Breast epithelium (tissue), 3 donors: ENCODE data around the gene ADIG.

Experiments used
- CTCF ChIP-seq, 3 donors: fragments of 450-650 bp; IDR thresholded peaks; one replicate each; pipeline ENCODE4 v1.5.1; 2016 to 2017; ENCODE audit warnings: antibody characterized with exemption in 3 of 3, mild to moderate bottlenecking in 3 of 3, moderate library complexity in 3 of 3
- POLR2A ChIP-seq: fragments of 450-650 bp; IDR thresholded peaks from one replicate; pipeline ENCODE4 v1.6.1; 2016; ENCODE audit warnings: antibody characterized with exemption, mild to moderate bottlenecking, moderate library complexity
- POLR2AphosphoS5 ChIP-seq, 3 donors: sonication (generic); formaldehyde crosslinking; IDR thresholded peaks; one replicate each; pipeline ENCODE4 v1.6.1; 2017; ENCODE audit warnings: antibody characterized with exemption in 3 of 3

DNA sequence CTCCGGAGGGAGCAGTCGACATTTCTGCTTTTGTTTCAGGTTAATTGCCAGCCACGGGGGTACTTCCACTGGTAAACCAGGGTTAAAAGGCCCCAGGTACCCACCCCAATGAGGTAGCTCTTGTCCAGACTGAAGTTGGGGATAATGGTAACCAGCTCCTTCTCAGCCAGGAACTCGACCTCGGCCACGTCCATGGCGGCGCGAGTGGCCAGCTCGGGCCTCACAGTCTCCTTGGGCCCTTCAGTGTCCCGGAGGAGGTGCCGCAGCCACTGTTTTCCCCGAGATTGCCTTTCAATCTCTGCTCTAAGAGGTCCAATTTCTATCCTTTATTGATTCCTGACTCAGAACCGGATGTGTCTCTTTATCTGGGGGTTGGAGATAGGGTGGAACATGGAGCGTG lies 34.3 kb downstream of the ADIG start:
- TF ChIP-seq POLR2A, result no peak
- TF ChIP-seq CTCF (IDR thresholded peaks at IDR 0.05), result no peak
- no peak for TF ChIP-seq POLR2AphosphoS5 (IDR thresholded peaks at IDR 0.05)
